Aortic smooth muscle cell (primary cell): ENCODE measurements around the gene CFAP99. TPM values are rescaled to one million over a fixed set of nuclear protein-coding genes. Genes with fewer than 3 reads are reported as not detected.

Experiments
- total RNA-seq: library from RNA; depleted of rRNA; stranded (reverse); fragments of >200 nt; gene quantifications from 2 replicates; pipeline ENCODE4 v1.2.3, GENCODE V29; 2014

Gene CFAP99
- 0.12 and 0.13 TPM in 2 replicates for total RNA-seq

DNA sequence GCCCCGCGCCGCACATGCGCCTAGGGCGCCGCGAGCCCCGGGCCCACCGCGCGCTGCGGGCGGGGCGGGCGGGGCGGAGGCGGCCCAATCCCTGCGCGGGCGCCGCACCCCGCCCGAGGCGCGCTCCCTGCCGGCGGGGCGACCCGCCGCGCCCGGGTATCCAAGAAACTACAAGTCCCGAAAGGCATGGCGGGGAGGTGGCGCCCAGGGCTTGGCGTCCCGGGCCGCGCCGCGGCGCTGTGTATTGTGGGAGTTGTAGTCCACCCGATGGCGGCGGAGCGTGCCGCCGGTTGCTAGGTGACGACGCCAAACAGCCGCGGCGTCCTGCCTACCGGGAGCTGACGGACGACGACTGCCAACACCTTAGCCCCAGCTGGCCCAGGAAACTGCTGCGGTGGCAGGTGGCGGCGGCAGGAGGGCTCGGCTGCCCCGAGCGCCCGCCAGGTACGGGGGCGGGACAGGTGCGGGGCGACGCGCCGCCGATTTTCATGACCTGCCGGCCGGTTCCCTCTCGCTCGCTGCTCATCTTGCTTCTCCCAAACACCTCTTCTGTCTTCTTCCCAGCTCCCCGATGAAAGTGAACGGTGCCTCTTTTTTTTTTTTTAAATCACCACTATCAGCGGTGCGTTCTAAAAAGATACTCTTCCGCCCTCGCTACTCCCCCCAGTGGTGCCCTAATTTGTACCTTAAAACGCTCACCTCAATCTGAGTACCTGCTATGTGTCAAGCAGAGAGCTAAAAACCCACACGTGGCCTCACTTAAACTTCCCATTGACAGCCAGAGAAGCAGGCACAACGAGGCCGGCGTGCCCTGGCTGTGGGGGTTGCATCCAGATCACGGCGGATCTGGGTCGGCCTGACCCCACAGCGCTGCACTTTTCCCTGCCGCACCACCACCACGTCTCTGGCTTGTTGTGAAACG lies at the start of gene CFAP99:
CFAP99 (plus strand) TSS at position 306 of the 922 bp plus-strand sequence.

GRCh38 chr4:2417765-2418649 lies 748 bp upstream of the CFAP99 start, which contains the start of gene ZFYVE28:
Gene ZFYVE28 (minus strand): TSS chr4:2418645. CDS start chr4:2418323, 322 bp downstream.

GRCh38 chr4:2468456-2469191 lies 49.9 kb downstream of the CFAP99 start, which contains the start of gene RNF4:
Gene RNF4 (plus strand): TSS chr4:2469106. CDS start chr4:2490494, 21,388 bp downstream.

Other genes with a start within 250 kb of the CFAP99 start
- gene HAUS3, start 176.8 kb upstream of the CFAP99 start, total RNA-seq: 6.5 and 8.2 TPM in 2 replicates
- 2.2 and 3.4 TPM in 2 replicates for gene POLN, start 176.8 kb upstream of the CFAP99 start, total RNA-seq
- gene MXD4, start 156.8 kb upstream of the CFAP99 start, total RNA-seq: 60.5 and 64.5 TPM in 2 replicates
- 16.1 and 19.2 TPM in 2 replicates for gene ZFYVE28, start 310 bp upstream of the CFAP99 start, total RNA-seq
- 33.8 and 35.3 TPM in 2 replicates for gene RNF4, start 50.2 kb downstream of the CFAP99 start, total RNA-seq
- 7.4 and 11.1 TPM in 2 replicates for gene FAM193A, start 117.7 kb downstream of the CFAP99 start, total RNA-seq